HUES64 (cell line): ENCODE data around the gene DLGAP1.

Experiments used
- H3K27ac ChIP-seq: 2 replicates; pipeline ENCODE4 v1.7.0; 2013; ENCODE audit warnings: low read depth, low read length, inconsistent platforms
- H3K27me3 ChIP-seq: 2 replicates; pipeline ENCODE4 v1.6.1; 2013; ENCODE audit warnings: mild to moderate bottlenecking, low read length; ENCODE audit not compliant: insufficient read depth
- H3K36me3 ChIP-seq: 2 replicates; pipeline ENCODE4 v1.6.1; 2013; ENCODE audit warnings: mild to moderate bottlenecking, low read length; ENCODE audit not compliant: insufficient read depth
- H3K4me1 ChIP-seq: 2 replicates; pipeline ENCODE4 v1.6.1; 2013; ENCODE audit warnings: mild to moderate bottlenecking, low read length, moderate library complexity; ENCODE audit not compliant: insufficient read depth
- H3K4me3 ChIP-seq: 2 replicates; pipeline ENCODE4 v1.5.1; 2013; ENCODE audit warnings: mild to moderate bottlenecking, low read length, moderate library complexity
- H3K9ac ChIP-seq: 2 replicates; pipeline ENCODE4 v1.6.1; 2013; ENCODE audit warnings: mild to moderate bottlenecking, low read depth, low read length
- H3K9me3 ChIP-seq: 2 replicates; pipeline ENCODE4 v1.6.1; 2013; ENCODE audit warnings: low read depth, low read length; ENCODE audit not compliant: insufficient read depth
- WGBS: fragments of 150-250, 120-280 bp; methylation state at CpG from one replicate; pipeline ENCODE4 v1.1.7; 2013; ENCODE audit warnings: missing lambda C conversion rate; 5-methylcytosine and 5-hydroxymethylcytosine counted together

Gene DLGAP1

GRCh38 chr18:3495691-3496430 is 959.2 kb downstream of the DLGAP1 start:
- peaks cover 15% of the 10 kb centered on the region for H3K4me1 ChIP-seq
- peaks cover 17% of the 10 kb centered on the region for H3K27me3 ChIP-seq
- H3K9me3 ChIP-seq: no peaks in the 10 kb centered on the region
- 91% methylated on average over 7 of the region's 7 CpGs for WGBS
- H3K9ac ChIP-seq: no peak overlapping the region
- H3K36me3 ChIP-seq: no peaks in the 10 kb centered on the region
- H3K27ac ChIP-seq: no peak overlapping the region
- no peak overlapping the region for H3K4me3 ChIP-seq

- H3K4me1 ChIP-seq: peaks cover 11% of the 10 kb centered on the region
Observed at GRCh38 chr18:3494569-3494968, 960.5 kb downstream of the DLGAP1 start.

GRCh38 chr18:3494245-3494526 is 960.9 kb downstream of the DLGAP1 start:
- peaks cover 15% of the 10 kb centered on the region for H3K27me3 ChIP-seq
- H3K4me1 ChIP-seq: peaks cover 8% of the 10 kb centered on the region
- no peak overlapping the region for H3K4me3 ChIP-seq
- WGBS: 77% methylated on average over 2 of the region's 4 CpGs
- H3K27ac ChIP-seq: no peak overlapping the region
- H3K36me3 ChIP-seq: no peaks in the 10 kb centered on the region
- no peaks in the 10 kb centered on the region for H3K9me3 ChIP-seq
- H3K9ac ChIP-seq: no peak overlapping the region

More at GRCh38 chr18:3494569-3494968, 960.5 kb downstream of the DLGAP1 start:
- Histone ChIP-seq H3K9ac (no peak overlapping the region), H3K36me3 (no peaks in the 10 kb centered on the region), H3K4me3 (no peak overlapping the region), H3K27me3 (peaks cover 17% of the 10 kb centered on the region), H3K9me3 (no peaks in the 10 kb centered on the region), H3K27ac (no peak overlapping the region)
- 94% methylated on average over 5 of the region's 5 CpGs for WGBS

- no peak overlapping the region for H3K4me3 ChIP-seq
- WGBS: 84% methylated on average over 9 of the region's 9 CpGs
- no peak overlapping the region for H3K9ac ChIP-seq
Observed at GRCh38 chr18:3493501-3494244, 961.4 kb downstream of the DLGAP1 start.

GRCh38 chr18:3492721-3493120 is 962.4 kb downstream of the DLGAP1 start:
- no peaks in the 10 kb centered on the region for H3K9me3 ChIP-seq
- 78% methylated on average over 2 of the region's 2 CpGs for WGBS
- peaks cover 2% of the 10 kb centered on the region; the same call in 1 of the 2 replicates for H3K27me3 ChIP-seq
- H3K9ac ChIP-seq: no peak overlapping the region
- H3K27ac ChIP-seq: no peak overlapping the region
- H3K4me1 ChIP-seq: peaks cover 8% of the 10 kb centered on the region
- no peak overlapping the region for H3K4me3 ChIP-seq
- H3K36me3 ChIP-seq: no peaks in the 10 kb centered on the region

More at GRCh38 chr18:3493501-3494244, 961.4 kb downstream of the DLGAP1 start:
- Histone ChIP-seq H3K27me3 (peaks cover 11% of the 10 kb centered on the region), H3K27ac (no peak overlapping the region), H3K4me1 (peaks cover 8% of the 10 kb centered on the region), H3K9me3 (no peaks in the 10 kb centered on the region), H3K36me3 (no peaks in the 10 kb centered on the region)

GRCh38 chr18:3491981-3492555 is 963.0 kb downstream of the DLGAP1 start:
- Histone ChIP-seq H3K36me3 (no peaks in the 10 kb centered on the region), H3K9me3 (no peaks in the 10 kb centered on the region), H3K9ac (no peak overlapping the region), H3K27me3 (no peaks in the 10 kb centered on the region), H3K4me1 (peaks cover 8% of the 10 kb centered on the region), H3K4me3 (no peak overlapping the region), H3K27ac (no peak overlapping the region)
- no CpG with 5 or more reads among the region's 1 CpG for WGBS

- WGBS: 95% methylated on average over 3 of the region's 6 CpGs
- Histone ChIP-seq H3K4me3 (no peak overlapping the region), H3K27ac (no peak overlapping the region), H3K27me3 (no peaks in the 10 kb centered on the region), H3K9me3 (no peaks in the 10 kb centered on the region), H3K9ac (no peak overlapping the region), H3K4me1 (peaks cover 6% of the 10 kb centered on the region), H3K36me3 (no peaks in the 10 kb centered on the region)
Observed at GRCh38 chr18:3489462-3489861, 965.6 kb downstream of the DLGAP1 start.

GRCh38 chr18:3486512-3486911 is 968.6 kb downstream of the DLGAP1 start:
- no peak overlapping the region for H3K9ac ChIP-seq
- H3K27me3 ChIP-seq: no peaks in the 10 kb centered on the region
- no peak overlapping the region for H3K4me3 ChIP-seq
- 93% methylated on average over 7 of the region's 7 CpGs for WGBS
- no peaks in the 10 kb centered on the region for H3K36me3 ChIP-seq
- no peaks in the 10 kb centered on the region for H3K9me3 ChIP-seq
- no peak overlapping the region for H3K27ac ChIP-seq
- peaks cover 2% of the 10 kb centered on the region; the same call in 1 of the 2 replicates for H3K4me1 ChIP-seq

GRCh38 chr18:3485153-3486149 is 969.7 kb downstream of the DLGAP1 start:
- no peaks in the 10 kb centered on the region for H3K9me3 ChIP-seq
- WGBS: 87% methylated on average over 9 of the region's 9 CpGs

GRCh38 chr18:3482258-3482657 is 972.8 kb downstream of the DLGAP1 start:
- Histone ChIP-seq H3K36me3 (no peaks in the 10 kb centered on the region), H3K4me3 (no peak overlapping the region), H3K9ac (no peak overlapping the region), H3K9me3 (no peaks in the 10 kb centered on the region), H3K4me1 (peaks cover 3% of the 10 kb centered on the region; the same call in 1 of the 2 replicates), H3K27ac (no peak overlapping the region), H3K27me3 (no peaks in the 10 kb centered on the region)
- 100% methylated on average over 2 of the region's 3 CpGs for WGBS

More at GRCh38 chr18:3485153-3486149, 969.7 kb downstream of the DLGAP1 start:
- no peaks in the 10 kb centered on the region for H3K36me3 ChIP-seq
- no peak overlapping the region for H3K9ac ChIP-seq
- no peak overlapping the region for H3K27ac ChIP-seq
- no peak overlapping the region for H3K4me3 ChIP-seq
- peaks cover 3% of the 10 kb centered on the region; the same call in 1 of the 2 replicates for H3K4me1 ChIP-seq
- H3K27me3 ChIP-seq: no peaks in the 10 kb centered on the region
